Keratinocyte (primary cell): ENCODE results near the gene PEX16. TPM values are rescaled to one million over a fixed set of nuclear protein-coding genes. Genes with fewer than 3 reads are reported as not detected.

Experiments
- DNase-seq: peaks from one replicate; pipeline ENCODE4 v3.0.0-alpha.2; 2011; ENCODE audit warnings: low read depth, missing footprints, low spot score
- FAIRE-seq: peaks from 2 replicates; lab custom pipeline; 2011; peaks lifted over from hg19 to GRCh38; lab: Jason Lieb, UNC
- H2AFZ ChIP-seq: 2 replicates; pipeline ENCODE4 v1.6.0; 2012; ENCODE audit warnings: low read length, control low read depth, inconsistent platforms; ENCODE audit not compliant: control insufficient read depth
- H3K27ac ChIP-seq: 2 replicates; pipeline ENCODE4 v1.5.1; 2011; ENCODE audit warnings: low read length; ENCODE audit not compliant: control insufficient read depth, insufficient read depth
- H3K27me3 ChIP-seq: 3 replicates; pipeline ENCODE4 v1.6.0; 2011; ENCODE audit warnings: low read length; ENCODE audit not compliant: control insufficient read depth, insufficient read depth; ENCODE audit errors: extremely low read depth
- H3K36me3 ChIP-seq, 2 experiments: 2 replicates in 1 of 2; 3 replicates in 1 of 2; pipeline ENCODE4 v1.5.1; 2011; ENCODE audit warnings: low read length in 2 of 2, mild to moderate bottlenecking in 1 of 2; ENCODE audit not compliant: control insufficient read depth in 2 of 2, insufficient read depth in 2 of 2; ENCODE audit errors: extremely low read depth in 1 of 2
- H3K4me1 ChIP-seq: 3 replicates; pipeline ENCODE4 v1.5.1; 2011; ENCODE audit warnings: low read length; ENCODE audit not compliant: control insufficient read depth, insufficient read depth; ENCODE audit errors: extremely low read depth
- H3K4me2 ChIP-seq: 3 replicates; pipeline ENCODE4 v1.6.0; 2011; ENCODE audit warnings: low read depth, low read length; ENCODE audit not compliant: control insufficient read depth, insufficient read depth; ENCODE audit errors: extremely low read depth
- H3K4me3 ChIP-seq, 3 experiments: fragments of 200-600 bp in 1 of 3; sonication (generic) in 1 of 3; 2 replicates in 2 of 3; 3 replicates in 1 of 3; pipeline ENCODE4 v1.5.1; 2011 to 2016; ENCODE audit warnings: low read length in 3 of 3, mild to moderate bottlenecking in 3 of 3, control low read depth in 2 of 3, inconsistent platforms in 1 of 3, low read depth in 1 of 3, mixed read lengths in 1 of 3, mixed run types in 1 of 3, moderate library complexity in 1 of 3; ENCODE audit not compliant: control insufficient read depth in 2 of 3, insufficient read depth in 2 of 3; ENCODE audit errors: extremely low read depth in 1 of 3
- H3K79me2 ChIP-seq: 2 replicates; pipeline ENCODE4 v1.6.0; 2012; ENCODE audit warnings: low read length; ENCODE audit not compliant: control insufficient read depth, insufficient read depth
- H3K9ac ChIP-seq: 3 replicates; pipeline ENCODE4 v1.6.0; 2011; ENCODE audit warnings: low read length; ENCODE audit not compliant: control insufficient read depth, insufficient read depth; ENCODE audit errors: extremely low read depth
- H3K9me1 ChIP-seq: 3 replicates; pipeline ENCODE4 v1.6.0; 2011; ENCODE audit warnings: low read length; ENCODE audit not compliant: control insufficient read depth, insufficient read depth; ENCODE audit errors: extremely low read depth
- H3K9me3 ChIP-seq: 2 replicates; pipeline ENCODE4 v1.5.1; 2012; ENCODE audit warnings: low read depth, low read length; ENCODE audit not compliant: control insufficient read depth
- H4K20me1 ChIP-seq: 3 replicates; pipeline ENCODE4 v1.6.0; 2011; ENCODE audit warnings: low read length; ENCODE audit not compliant: control insufficient read depth, insufficient read depth; ENCODE audit errors: extremely low read depth
- EZH2 ChIP-seq: IDR thresholded peaks from one replicate; pipeline ENCODE4 v1.6.1; 2012; ENCODE audit warnings: inconsistent platforms, mild to moderate bottlenecking, low read length, moderate library complexity
- dilution Hi-C: fragments of 300-500 bp; cut with MboI; formaldehyde crosslinking; loops from one replicate; pipeline ENCODE4 v1.7.0; 2020; ENCODE audit warnings: low sequenced_read_pairs; ENCODE audit not compliant: extremely low pct_ligation_motif_present
- polyA plus RNA-seq, 5 experiments: library from polyadenylated mRNA; depleted of rRNA in 3 of 5; stranded (reverse) in 3 of 5; stranded (forward) in 1 of 5; unstranded in 1 of 5; fragments of >200 nt; gene quantifications; 1 replicate in 1 of 5; 2 replicates in 3 of 5; 3 replicates in 1 of 5; pipeline versions ENCODE4 v1.2.1 to v1.2.3, GENCODE V29; 2011 to 2012; ENCODE audit warnings: missing spikeins in 2 of 5, low read depth in 1 of 5, low replicate concordance in 1 of 5
- TF ChIP-seq, protein P1 (sequence below), 3 experiments: IDR thresholded peaks in 1 of 3; conservative IDR thresholded peaks in 1 of 3; optimal IDR thresholded peaks in 1 of 3; 2 replicates in 2 of 3; 3 replicates in 1 of 3; pipeline versions ENCODE3 to v1.5.1; 2011; ENCODE audit warnings: low read length in 3 of 3, mild to moderate bottlenecking in 3 of 3, moderate library complexity in 2 of 3, control low read depth in 1 of 3, inconsistent platforms in 1 of 3; ENCODE audit not compliant: insufficient read depth in 2 of 3; ENCODE audit errors: extremely low read depth in 1 of 3

PEX16 gene
- polyA plus RNA-seq, 1 donor (not counting 4 experiments of a cell fraction or from before 2014, with no cell fraction given) = 16.7 TPM

DNA sequence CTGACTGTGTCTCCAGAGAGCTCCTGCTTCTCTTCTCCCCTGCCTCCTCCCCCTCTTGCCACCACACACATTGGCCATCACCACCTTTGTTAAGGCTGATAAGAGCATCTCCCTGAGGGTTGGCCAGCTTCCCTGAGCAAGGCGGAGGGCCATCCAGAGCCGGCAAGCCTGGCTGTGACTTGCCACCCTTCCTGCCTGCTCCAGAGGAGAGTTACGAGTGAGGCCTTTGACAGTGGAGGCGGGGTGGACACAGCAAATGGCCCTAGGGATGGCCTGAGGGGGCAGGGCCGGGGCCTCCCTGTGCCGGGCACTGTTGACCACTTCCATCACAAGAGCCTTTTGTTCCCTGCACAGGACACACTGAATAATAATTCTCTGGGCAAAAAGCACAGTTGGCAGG is 16.1 kb downstream of the PEX16 start:
- Histone ChIP-seq H3K36me3 (no peaks in the 10 kb centered on the region), H3K4me1 (peaks cover 7% of the 10 kb centered on the region), H3K27ac (no peak overlapping the region), H4K20me1 (no peaks in the 10 kb centered on the region), H2AFZ (no peak overlapping the region), H3K4me3 (no peak overlapping the region), H3K9me3 (no peaks in the 10 kb centered on the region), H3K9me1 (no peaks in the 10 kb centered on the region), H3K27me3 (peaks cover 28% of the 10 kb centered on the region), H3K79me2 (no peaks in the 10 kb centered on the region), H3K4me2 (no peak overlapping the region), H3K9ac (no peak overlapping the region)
- dilution Hi-C loops = no loop called here
- DNase-seq (no peak), FAIRE-seq (no peak)
- TF ChIP-seq EZH2 = no peak
- TF ChIP-seq, protein P1, sequence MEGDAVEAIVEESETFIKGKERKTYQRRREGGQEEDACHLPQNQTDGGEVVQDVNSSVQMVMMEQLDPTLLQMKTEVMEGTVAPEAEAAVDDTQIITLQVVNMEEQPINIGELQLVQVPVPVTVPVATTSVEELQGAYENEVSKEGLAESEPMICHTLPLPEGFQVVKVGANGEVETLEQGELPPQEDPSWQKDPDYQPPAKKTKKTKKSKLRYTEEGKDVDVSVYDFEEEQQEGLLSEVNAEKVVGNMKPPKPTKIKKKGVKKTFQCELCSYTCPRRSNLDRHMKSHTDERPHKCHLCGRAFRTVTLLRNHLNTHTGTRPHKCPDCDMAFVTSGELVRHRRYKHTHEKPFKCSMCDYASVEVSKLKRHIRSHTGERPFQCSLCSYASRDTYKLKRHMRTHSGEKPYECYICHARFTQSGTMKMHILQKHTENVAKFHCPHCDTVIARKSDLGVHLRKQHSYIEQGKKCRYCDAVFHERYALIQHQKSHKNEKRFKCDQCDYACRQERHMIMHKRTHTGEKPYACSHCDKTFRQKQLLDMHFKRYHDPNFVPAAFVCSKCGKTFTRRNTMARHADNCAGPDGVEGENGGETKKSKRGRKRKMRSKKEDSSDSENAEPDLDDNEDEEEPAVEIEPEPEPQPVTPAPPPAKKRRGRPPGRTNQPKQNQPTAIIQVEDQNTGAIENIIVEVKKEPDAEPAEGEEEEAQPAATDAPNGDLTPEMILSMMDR (optimal IDR thresholded peaks at IDR 0.05 in 1 of 3, IDR thresholded peaks at IDR 0.05 in 1 of 3, conservative IDR thresholded peaks at IDR 0.05 in 1 of 3; ENCODE audit: extremely low read depth in 1 of 3, insufficient read depth in 2 of 3, low read length in 3 of 3) = no peak

GRCh38 chr11:45900916-45901617 is 16.6 kb downstream of the PEX16 start:
- Histone ChIP-seq H3K9me3 (no peaks in the 10 kb centered on the region), H3K4me2 (no peak overlapping the region), H3K4me1 (peaks cover 7% of the 10 kb centered on the region), H3K36me3 (no peaks in the 10 kb centered on the region), H3K79me2 (no peaks in the 10 kb centered on the region), H4K20me1 (no peaks in the 10 kb centered on the region), H3K9me1 (no peaks in the 10 kb centered on the region), H3K27ac (no peak overlapping the region), H3K9ac (no peak overlapping the region), H3K4me3 (no peak overlapping the region), H3K27me3 (peaks cover 32% of the 10 kb centered on the region), H2AFZ (no peak overlapping the region)
- FAIRE-seq (no peak), DNase-seq (no peak)
- dilution Hi-C loops = no loop called here
- TF ChIP-seq, protein P1 (optimal IDR thresholded peaks at IDR 0.05 in 1 of 3, IDR thresholded peaks at IDR 0.05 in 1 of 3, conservative IDR thresholded peaks at IDR 0.05 in 1 of 3; ENCODE audit: extremely low read depth in 1 of 3, insufficient read depth in 2 of 3, low read length in 3 of 3) = no peak
- TF ChIP-seq EZH2 = no peak
